HepG2 (cell line): ENCODE data around the gene TMCC1. TPM values are rescaled to one million over a fixed set of nuclear protein-coding genes. Genes with fewer than 3 reads are reported as not detected.

Experiments used
- CHCHD3 ChIP-seq: sonication (generic); formaldehyde crosslinking; IDR thresholded peaks from 2 replicates; pipeline ENCODE4 v1.8.0; 2022; ENCODE audit warnings: mild to moderate bottlenecking, missing genetic modification reagents, moderate library complexity
- FOXA3 ChIP-seq: IDR thresholded peaks from 2 replicates; pipeline ENCODE4 v1.6.1; 2016; ENCODE audit warnings: missing genetic modification reagents, missing compliant biosample characterization
- FUBP1 ChIP-seq: sonication (generic); formaldehyde crosslinking; IDR thresholded peaks from 2 replicates; pipeline ENCODE4 v1.5.1; 2020; ENCODE audit warnings: missing genetic modification reagents, mild to moderate bottlenecking, borderline replicate concordance
- GATAD2A ChIP-seq: IDR thresholded peaks from 2 replicates; pipeline ENCODE4 v1.6.1; 2016
- GLI4 ChIP-seq: sonication (generic); formaldehyde crosslinking; IDR thresholded peaks from 2 replicates; pipeline ENCODE4 v1.5.1; 2020; ENCODE audit warnings: missing genetic modification reagents, mild to moderate bottlenecking, moderate library complexity, borderline replicate concordance
- IRF2 ChIP-seq: IDR thresholded peaks from 2 replicates; pipeline ENCODE4 v1.6.1; 2018; ENCODE audit warnings: missing genetic modification reagents, missing compliant biosample characterization
- KDM1A ChIP-seq: IDR thresholded peaks from 2 replicates; pipeline ENCODE4 v1.6.1; 2016; ENCODE audit warnings: missing compliant biosample characterization
- KDM3A ChIP-seq: IDR thresholded peaks from 2 replicates; pipeline ENCODE4 v1.6.1; 2018; ENCODE audit warnings: low read depth, missing compliant biosample characterization
- MAF1 ChIP-seq: sonication (generic); formaldehyde crosslinking; IDR thresholded peaks from 2 replicates; pipeline ENCODE4 v1.5.0; 2020; ENCODE audit warnings: missing genetic modification reagents, borderline replicate concordance
- NFRKB ChIP-seq: fragments of 450-650 bp; IDR thresholded peaks from 2 replicates; pipeline ENCODE4 v1.6.1; 2017
- NPAS2 ChIP-seq: sonication (generic); formaldehyde crosslinking; IDR thresholded peaks from 2 replicates; pipeline ENCODE4 v1.8.0; 2022; ENCODE audit warnings: mild to moderate bottlenecking, missing genetic modification reagents, borderline replicate concordance
- NR2F6 ChIP-seq, 2 experiments: IDR thresholded peaks; 2 replicates each; pipeline ENCODE4 v1.6.1; 2016; ENCODE audit warnings: antibody characterized with exemption in 1 of 2, mild to moderate bottlenecking in 1 of 2
- POGK ChIP-seq: sonication (generic); formaldehyde crosslinking; conservative IDR thresholded peaks from 2 replicates; pipeline ENCODE4 v1.8.0; 2022; ENCODE audit warnings: mild to moderate bottlenecking, moderate library complexity, missing genetic modification reagents
- REST ChIP-seq, 2 experiments: IDR thresholded peaks; 2 replicates each; pipeline ENCODE4 v1.6.1; 2011 to 2012; ENCODE audit warnings: low read length in 2 of 2, borderline replicate concordance in 1 of 2, low read depth in 1 of 2, mild to moderate bottlenecking in 1 of 2, moderate library complexity in 1 of 2
- SATB2 ChIP-seq: sonication (generic); formaldehyde crosslinking; IDR thresholded peaks from 2 replicates; pipeline ENCODE4 v1.5.0; 2020; ENCODE audit warnings: missing genetic modification reagents
- SIN3B ChIP-seq: fragments of 150-350 bp; IDR thresholded peaks from 2 replicates; pipeline ENCODE4 v1.6.1; 2014; ENCODE audit warnings: low read length
- SNRNP70 ChIP-seq: fragments of 200-400 bp; formaldehyde crosslinking; IDR thresholded peaks from 2 replicates; pipeline ENCODE4 v1.6.1; 2017; ENCODE audit warnings: mild to moderate bottlenecking, low read depth, low read length, moderate library complexity
- TOPORS ChIP-seq: sonication (generic); formaldehyde crosslinking; IDR thresholded peaks from 2 replicates; pipeline ENCODE4 v1.8.0; 2023; ENCODE audit warnings: mild to moderate bottlenecking, missing genetic modification reagents
- ZBTB8A ChIP-seq: sonication (generic); formaldehyde crosslinking; IDR thresholded peaks from 2 replicates; pipeline ENCODE4 v1.4.0; 2020; ENCODE audit warnings: mild to moderate bottlenecking, low read depth, missing genetic modification reagents, borderline replicate concordance
- ZFP36 ChIP-seq: fragments of 150-350 bp; IDR thresholded peaks from 2 replicates; pipeline ENCODE4 v1.6.1; 2018; ENCODE audit warnings: borderline replicate concordance, low read length, low read depth; ENCODE audit not compliant: partially characterized antibody
- ZFP82 ChIP-seq: sonication (generic); formaldehyde crosslinking; IDR thresholded peaks from 2 replicates; pipeline ENCODE4 v1.5.1; 2020; ENCODE audit warnings: mild to moderate bottlenecking, missing genetic modification reagents, borderline replicate concordance
- ZNF260 ChIP-seq: sonication (generic); formaldehyde crosslinking; IDR thresholded peaks from 2 replicates; pipeline ENCODE4 v1.4.0; 2020; ENCODE audit warnings: missing genetic modification reagents, low read depth, mild to moderate bottlenecking, borderline replicate concordance
- ZNF549 ChIP-seq: sonication (generic); formaldehyde crosslinking; IDR thresholded peaks from 2 replicates; pipeline ENCODE4 v1.5.0; 2020; ENCODE audit warnings: missing genetic modification reagents
- ZNF747 ChIP-seq: sonication (generic); formaldehyde crosslinking; IDR thresholded peaks from 2 replicates; pipeline ENCODE4 v1.8.1; 2023; ENCODE audit warnings: missing genetic modification reagents, mild to moderate bottlenecking, borderline replicate concordance
- ZNF766 ChIP-seq: sonication (generic); formaldehyde crosslinking; IDR thresholded peaks from 2 replicates; pipeline ENCODE4 v1.5.0; 2020; ENCODE audit warnings: missing genetic modification reagents, borderline replicate concordance
- ZNF772 ChIP-seq: sonication (generic); formaldehyde crosslinking; IDR thresholded peaks from 2 replicates; pipeline ENCODE4 v1.5.0; 2020; ENCODE audit warnings: mild to moderate bottlenecking, missing genetic modification reagents
- polyA plus RNA-seq, 8 experiments: library from polyadenylated mRNA; depleted of rRNA in 3 of 8; stranded (reverse) in 7 of 8; unstranded in 1 of 8; fragments of >200 nt; fragmentation: Illumina TruSeq in 4 of 8; extraction: Trizol in 4 of 8; gene quantifications; 2 replicates each; pipeline versions ENCODE4 v1.2.1 to v1.2.3, GENCODE V29; 2011 to 2016; ENCODE audit warnings: low read depth in 4 of 8, missing spikeins in 1 of 8, mixed read lengths in 1 of 8; ENCODE audit not compliant: insufficient read depth in 1 of 8
- total RNA-seq, 5 experiments: library from RNA; depleted of rRNA; stranded (reverse); fragments of >200 nt; fragmentation: Illumina TruSeq; extraction: Trizol; gene quantifications; 2 replicates each; pipeline ENCODE4 v1.2.3, GENCODE V29; 2016; ENCODE audit warnings: low read depth in 1 of 5

TMCC1 gene
- total and polyA plus RNA-seq, 2 of the 13 experiments (the other 11 are each of a cell fraction or from before 2014, with no cell fraction given): 12.1 to 264 TPM

GRCh38 chr3:129628169-129628522 lies 265.4 kb downstream of the TMCC1 start (continued):
- TF ChIP-seq ZNF747 (0 out of 2 replicates have a peak, but pooled peaks have one; percentile 4), FUBP1 (CRISPR knock-in tag) (no peak), ZNF772 (0 out of 2 replicates have a peak, but pooled peaks have one; percentile 69), NFRKB (no peak), NR2F6 (IDR thresholded peaks at IDR 0.05) (no peak; the same call in 1 of the 2 replicates), NR2F6 (CRISPR knock-in tag; IDR thresholded peaks at IDR 0.05) (no peak), CHCHD3 (no peak), KDM1A (CRISPR knock-in tag) (no peak), MAF1 (CRISPR knock-in tag) (no peak), SNRNP70 (no peak), SATB2 (CRISPR knock-in tag) (no peak), ZBTB8A (CRISPR knock-in tag) (0 out of 2 replicates have a peak, but pooled peaks have one; percentile 15), ZFP82 (CRISPR knock-in tag) (no peak), GLI4 (CRISPR knock-in tag) (no peak), ZNF260 (CRISPR knock-in tag) (no peak), POGK (CRISPR knock-in tag) (no peak), ZFP36 (no peak), KDM3A (CRISPR knock-in tag) (no peak), NPAS2 (CRISPR knock-in tag) (no peak), FOXA3 (CRISPR knock-in tag) (no peak), ZNF549 (CRISPR knock-in tag) (no peak), IRF2 (0 out of 2 replicates have a peak, but pooled peaks have one; percentile 14), SIN3B (no peak), ZNF766 (CRISPR knock-in tag) (no peak), TOPORS (no peak), GATAD2A (CRISPR knock-in tag) (peak; percentile 85), REST (IDR thresholded peaks at IDR 0.05; ENCODE audit: borderline replicate concordance in 1 of 2, low read depth in 1 of 2, low read length in 2 of 2) (no peak)
